Testis (tissue), 3 donors: Measurements from ENCODE around the gene ASB5. TPM values are rescaled to one million over a fixed set of nuclear protein-coding genes. Genes with fewer than 3 reads are reported as not detected.

Experiments used
- DNase-seq: peaks from one replicate; pipeline ENCODE4 v3.0.0-alpha.2; 2019
- H3K27ac ChIP-seq, 2 donors: fragments of 200-600 bp; sonication (generic); one replicate each; pipeline ENCODE4 v1.5.1; 2019
- H3K27me3 ChIP-seq: fragments of 200-600 bp; sonication (generic); one replicate; pipeline ENCODE4 v1.5.1; 2019
- H3K36me3 ChIP-seq: fragments of 200-600 bp; sonication (generic); one replicate; pipeline ENCODE4 v1.5.1; 2017; ENCODE audit warnings: low read depth; ENCODE audit errors: missing control alignments
- H3K4me1 ChIP-seq: fragments of 200-600 bp; sonication (generic); one replicate; pipeline ENCODE4 v1.5.1; 2019
- H3K4me3 ChIP-seq, 2 donors: fragments of 200-600 bp; sonication (generic); one replicate each; pipeline ENCODE4 v1.5.1; 2017 to 2019
- H3K9me3 ChIP-seq: fragments of 200-600 bp; sonication (generic); one replicate; pipeline ENCODE4 v1.5.1; 2017
- POLR2A ChIP-seq: fragments of 450-650 bp; IDR thresholded peaks from one replicate; pipeline ENCODE4 v1.6.1; 2017; ENCODE audit warnings: antibody characterized with exemption, mild to moderate bottlenecking, moderate library complexity
- WGBS, 2 donors: methylation state at CpG; one replicate each; pipeline ENCODE4 v1.1.5; 2018; 5-methylcytosine and 5-hydroxymethylcytosine counted together
- intact Hi-C: fragments of 100-400 bp; cut with DNase I; formaldehyde crosslinking; loops from one replicate; pipeline ENCODE4 v1.15.1; 2023; ENCODE audit warnings: low total_unique reads
- polyA plus RNA-seq: library from polyadenylated mRNA; stranded (reverse); fragments of 350-450 nt; fragmentation: Illumina TruSeq; extraction: RNeasy Lipid Tissue Mini Kit (QIAGEN cat#74804); gene quantifications from one replicate; pipeline ENCODE4 v1.2.3, GENCODE V29; 2014; ENCODE audit warnings: low read depth, low replicate concordance; ENCODE audit not compliant: insufficient read depth
- total RNA-seq, 2 donors: library from RNA; depleted of rRNA; stranded (reverse); fragments of >200 nt; gene quantifications; one replicate each; pipeline ENCODE4 v1.2.3, GENCODE V29; 2016
- TF ChIP-seq, protein P1 (sequence below), 3 experiments: fragments of 450-650 bp in 2 of 3; fragments of 200-600 bp in 1 of 3; sonication (generic) in 1 of 3; IDR thresholded peaks; one replicate each; pipeline ENCODE4 v1.5.1; 2016 to 2019; ENCODE audit warnings: antibody characterized with exemption in 3 of 3, mild to moderate bottlenecking in 2 of 3, moderate library complexity in 1 of 3

Gene ASB5
- total and polyA plus RNA-seq, 3 donors from 2014 or later: 0.99 to 8.3 (median 5.4) TPM

- Histone ChIP-seq H3K36me3 (no peaks in the 10 kb centered on the region), H3K27me3 (no peaks in the 10 kb centered on the region), H3K27ac (no peak overlapping the region), H3K9me3 (no peaks in the 10 kb centered on the region), H3K4me3 (no peak overlapping the region), H3K4me1 (no peaks in the 10 kb centered on the region)
- TF ChIP-seq POLR2A: no peak
- TF ChIP-seq, protein P1, sequence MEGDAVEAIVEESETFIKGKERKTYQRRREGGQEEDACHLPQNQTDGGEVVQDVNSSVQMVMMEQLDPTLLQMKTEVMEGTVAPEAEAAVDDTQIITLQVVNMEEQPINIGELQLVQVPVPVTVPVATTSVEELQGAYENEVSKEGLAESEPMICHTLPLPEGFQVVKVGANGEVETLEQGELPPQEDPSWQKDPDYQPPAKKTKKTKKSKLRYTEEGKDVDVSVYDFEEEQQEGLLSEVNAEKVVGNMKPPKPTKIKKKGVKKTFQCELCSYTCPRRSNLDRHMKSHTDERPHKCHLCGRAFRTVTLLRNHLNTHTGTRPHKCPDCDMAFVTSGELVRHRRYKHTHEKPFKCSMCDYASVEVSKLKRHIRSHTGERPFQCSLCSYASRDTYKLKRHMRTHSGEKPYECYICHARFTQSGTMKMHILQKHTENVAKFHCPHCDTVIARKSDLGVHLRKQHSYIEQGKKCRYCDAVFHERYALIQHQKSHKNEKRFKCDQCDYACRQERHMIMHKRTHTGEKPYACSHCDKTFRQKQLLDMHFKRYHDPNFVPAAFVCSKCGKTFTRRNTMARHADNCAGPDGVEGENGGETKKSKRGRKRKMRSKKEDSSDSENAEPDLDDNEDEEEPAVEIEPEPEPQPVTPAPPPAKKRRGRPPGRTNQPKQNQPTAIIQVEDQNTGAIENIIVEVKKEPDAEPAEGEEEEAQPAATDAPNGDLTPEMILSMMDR (IDR thresholded peaks at IDR 0.05): no peak
- intact Hi-C loops: no loop called here
- no peak for DNase-seq
- 66 to 68% methylated on average over 6 of the region's 6 CpGs for WGBS, 2 donors
Observed at GRCh38 chr4:176186671-176187395, 82.2 kb downstream of the ASB5 start.

- TF ChIP-seq, protein P1 (IDR thresholded peaks at IDR 0.05): no peak
- TF ChIP-seq POLR2A: no peak
- no peak for DNase-seq
- Histone ChIP-seq H3K4me3 (no peak overlapping the region), H3K36me3 (no peaks in the 10 kb centered on the region), H3K27me3 (no peaks in the 10 kb centered on the region), H3K9me3 (no peaks in the 10 kb centered on the region), H3K4me1 (no peaks in the 10 kb centered on the region), H3K27ac (no peak overlapping the region)
- WGBS, 2 donors: 69 to 94% methylated on average over 2 of the region's 2 CpGs
- intact Hi-C loops: no loop called here
Observed at GRCh38 chr4:176186067-176186466, 83.0 kb downstream of the ASB5 start.

DNA sequence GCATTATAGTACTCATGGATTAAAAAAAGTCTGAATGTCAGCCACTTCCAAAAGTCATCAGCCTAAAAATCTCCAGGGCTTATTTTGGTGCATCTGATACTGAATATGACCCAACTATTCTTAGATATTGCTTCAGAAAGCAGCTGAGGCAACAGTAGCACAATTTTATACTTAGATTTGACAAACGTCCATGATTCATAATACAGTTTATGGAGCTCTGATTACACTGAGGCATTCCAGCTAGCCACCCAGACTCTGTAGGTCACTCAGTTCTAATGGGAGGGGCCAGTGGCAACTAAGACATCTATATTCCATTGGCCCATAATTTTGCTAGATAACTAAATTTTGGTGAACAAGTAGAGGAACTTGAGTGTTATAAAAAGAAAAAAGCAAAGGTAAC lies 84.0 kb downstream of the ASB5 start:
- no peaks in the 10 kb centered on the region for H3K27me3 ChIP-seq
- H3K4me3 ChIP-seq: no peak overlapping the region
- WGBS, 2 donors: 55 to 59% methylated on average over 1 of the region's 1 CpG
- TF ChIP-seq, protein P1 (IDR thresholded peaks at IDR 0.05): no peak
- no peak for TF ChIP-seq POLR2A
- no peak for DNase-seq
- no peak overlapping the region for H3K27ac ChIP-seq
- no peaks in the 10 kb centered on the region for H3K36me3 ChIP-seq
- intact Hi-C loops: no loop called here
- no peaks in the 10 kb centered on the region for H3K4me1 ChIP-seq
- no peaks in the 10 kb centered on the region for H3K9me3 ChIP-seq

Other genes starting within 250 kb of the ASB5 start
- 10 to 100 TPM in 1 of 2 donors, 1 to 10 TPM in 1; 9.3 to 10.2 TPM for gene WDR17, start 203.4 kb downstream of the ASB5 start, total RNA-seq
- 4.8 TPM for gene WDR17, start 203.4 kb downstream of the ASB5 start, polyA plus RNA-seq
- gene SPATA4, start 73.6 kb downstream of the ASB5 start, total RNA-seq: 10 to 100 TPM; 61.5 to 88.7 TPM
- 340 TPM for gene SPATA4, start 73.6 kb downstream of the ASB5 start, polyA plus RNA-seq
- 10 to 100 TPM; 26.6 to 30.2 TPM for gene SPCS3, start 50.7 kb upstream of the ASB5 start, total RNA-seq
- 29.2 TPM for gene SPCS3, start 50.7 kb upstream of the ASB5 start, polyA plus RNA-seq